Body of pancreas (tissue), 4 donors: ENCODE measurements around the gene COLEC11. TPM values are rescaled to one million over a fixed set of nuclear protein-coding genes. Genes with fewer than 3 reads are reported as not detected.

Experiments used
- ATAC-seq: fragments of 150-250 bp; one replicate; pipeline ENCODE4 v1.9.1; 2016
- DNase-seq, 4 donors: peaks; one replicate each; pipeline ENCODE4 v3.0.0-alpha.2; 2019
- H3K27ac ChIP-seq, 4 donors: fragments of 200-600 bp; sonication (generic); 1 replicate in 3 of 4; 2 replicates in 1 of 4; pipeline versions ENCODE4 v1.5.1 to v1.6.1; 2016 to 2019; ENCODE audit warnings: mild to moderate bottlenecking in 1 of 4, mixed read lengths in 1 of 4, moderate library complexity in 1 of 4
- H3K27me3 ChIP-seq, 2 donors: fragments of 200-600 bp; sonication (generic); one replicate each; pipeline ENCODE4 v1.6.0; 2016; ENCODE audit warnings: mild to moderate bottlenecking in 1 of 2
- H3K36me3 ChIP-seq, 2 donors: fragments of 200-600 bp; sonication (generic); replicated peaks in 1 of 2; 2 replicates each; pipeline ENCODE4 v1.5.1; 2016; ENCODE audit warnings: low read depth in 2 of 2; ENCODE audit not compliant: insufficient read depth in 1 of 2
- H3K4me1 ChIP-seq: fragments of 200-600 bp; sonication (generic); one replicate; pipeline ENCODE4 v1.6.0; 2016
- H3K4me3 ChIP-seq, 2 donors: fragments of 200-600 bp; sonication (generic); 1 replicate in 1 of 2; 2 replicates in 1 of 2; pipeline ENCODE4 v1.5.1; 2016 to 2019
- H3K9me3 ChIP-seq, 3 donors: fragments of 200-600 bp; sonication (generic); 1 replicate in 2 of 3; 2 replicates in 1 of 3; pipeline ENCODE4 v1.5.1; 2016
- POLR2A ChIP-seq, 3 donors: fragments of 450-650 bp; IDR thresholded peaks; one replicate each; pipeline ENCODE4 v1.6.1; 2016; ENCODE audit warnings: antibody characterized with exemption in 3 of 3, mild to moderate bottlenecking in 2 of 3
- WGBS, 2 donors: methylation state at CpG; one replicate each; pipeline ENCODE4 v1.1.5; 2017; 5-methylcytosine and 5-hydroxymethylcytosine counted together
- intact Hi-C: fragments of 100-400 bp; cut with DNase I; formaldehyde crosslinking; loops from one replicate; pipeline ENCODE4 v1.15.1; 2023
- total RNA-seq, 2 donors: library from RNA; depleted of rRNA; stranded (reverse); fragments of >200 nt; gene quantifications; one replicate each; pipeline ENCODE4 v1.1.0, GENCODE V29; 2016
- TF ChIP-seq, protein P1 (sequence below), 7 experiments: fragments of 450-650 bp in 4 of 7; fragments of 200-600 bp in 3 of 7; sonication (generic) in 3 of 7; IDR thresholded peaks; one replicate each; pipeline ENCODE4 v1.5.1; 2016 to 2019; ENCODE audit warnings: antibody characterized with exemption in 7 of 7

Gene COLEC11
- total RNA-seq, 2 donors from 2014 or later, result 11.5 to 15.3 TPM

DNA sequence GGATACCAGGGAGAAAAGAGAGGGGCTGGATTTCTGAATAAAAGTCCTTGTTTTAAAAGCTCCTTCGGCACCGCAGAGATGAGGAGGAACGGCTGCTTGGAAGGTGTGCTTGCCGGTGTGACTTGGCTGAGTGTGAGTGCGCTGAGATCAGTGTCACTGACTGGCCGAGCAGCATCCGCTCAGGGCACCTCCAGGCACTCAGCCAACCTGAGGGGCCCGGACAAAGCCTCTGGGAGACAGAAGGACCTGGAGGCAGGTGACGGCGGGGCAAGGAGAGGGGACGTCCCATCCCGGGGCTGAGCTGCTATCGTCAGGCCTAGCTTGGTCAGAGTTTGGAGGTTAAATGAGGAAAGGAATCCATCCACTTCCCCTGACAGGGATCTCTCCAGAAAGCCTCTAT is 46.3 kb downstream of the COLEC11 start:
- intact Hi-C loops, result no loop called here
- ATAC-seq (no peak), DNase-seq (peak in 1 of 4 donors; percentile 7)
- Histone ChIP-seq H3K4me3 (no peak overlapping the region), H3K4me1 (no peaks in the 10 kb centered on the region), H3K27me3 (no peaks in the 10 kb centered on the region), H3K27ac (no peak overlapping the region), H3K36me3 (no peaks in the 10 kb centered on the region), H3K9me3 (no peaks in the 10 kb centered on the region)
- TF ChIP-seq, protein P1, sequence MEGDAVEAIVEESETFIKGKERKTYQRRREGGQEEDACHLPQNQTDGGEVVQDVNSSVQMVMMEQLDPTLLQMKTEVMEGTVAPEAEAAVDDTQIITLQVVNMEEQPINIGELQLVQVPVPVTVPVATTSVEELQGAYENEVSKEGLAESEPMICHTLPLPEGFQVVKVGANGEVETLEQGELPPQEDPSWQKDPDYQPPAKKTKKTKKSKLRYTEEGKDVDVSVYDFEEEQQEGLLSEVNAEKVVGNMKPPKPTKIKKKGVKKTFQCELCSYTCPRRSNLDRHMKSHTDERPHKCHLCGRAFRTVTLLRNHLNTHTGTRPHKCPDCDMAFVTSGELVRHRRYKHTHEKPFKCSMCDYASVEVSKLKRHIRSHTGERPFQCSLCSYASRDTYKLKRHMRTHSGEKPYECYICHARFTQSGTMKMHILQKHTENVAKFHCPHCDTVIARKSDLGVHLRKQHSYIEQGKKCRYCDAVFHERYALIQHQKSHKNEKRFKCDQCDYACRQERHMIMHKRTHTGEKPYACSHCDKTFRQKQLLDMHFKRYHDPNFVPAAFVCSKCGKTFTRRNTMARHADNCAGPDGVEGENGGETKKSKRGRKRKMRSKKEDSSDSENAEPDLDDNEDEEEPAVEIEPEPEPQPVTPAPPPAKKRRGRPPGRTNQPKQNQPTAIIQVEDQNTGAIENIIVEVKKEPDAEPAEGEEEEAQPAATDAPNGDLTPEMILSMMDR (IDR thresholded peaks at IDR 0.05), result no peak
- no peak for TF ChIP-seq POLR2A (IDR thresholded peaks at IDR 0.05)
- WGBS, 2 donors, result 39 to 69% methylated on average over 4 to 13 of the region's 13 CpGs

- no peak for DNase-seq
- Histone ChIP-seq H3K36me3 (no peaks in the 10 kb centered on the region), H3K27ac (no peak overlapping the region), H3K4me3 (no peak overlapping the region), H3K4me1 (no peaks in the 10 kb centered on the region), H3K9me3 (no peaks in the 10 kb centered on the region), H3K27me3 (no peaks in the 10 kb centered on the region)
- intact Hi-C loops, result no loop called here
- TF ChIP-seq, protein P1 (IDR thresholded peaks at IDR 0.05), result no peak
- no peak for TF ChIP-seq POLR2A (IDR thresholded peaks at IDR 0.05)
- ATAC-seq, result no peak
- WGBS, 2 donors, result 69 to 77% methylated on average over 26 of the region's 26 CpGs
These were observed 47.0 kb downstream of the COLEC11 start for GRCh38 chr2:3641841-3642421.

DNA sequence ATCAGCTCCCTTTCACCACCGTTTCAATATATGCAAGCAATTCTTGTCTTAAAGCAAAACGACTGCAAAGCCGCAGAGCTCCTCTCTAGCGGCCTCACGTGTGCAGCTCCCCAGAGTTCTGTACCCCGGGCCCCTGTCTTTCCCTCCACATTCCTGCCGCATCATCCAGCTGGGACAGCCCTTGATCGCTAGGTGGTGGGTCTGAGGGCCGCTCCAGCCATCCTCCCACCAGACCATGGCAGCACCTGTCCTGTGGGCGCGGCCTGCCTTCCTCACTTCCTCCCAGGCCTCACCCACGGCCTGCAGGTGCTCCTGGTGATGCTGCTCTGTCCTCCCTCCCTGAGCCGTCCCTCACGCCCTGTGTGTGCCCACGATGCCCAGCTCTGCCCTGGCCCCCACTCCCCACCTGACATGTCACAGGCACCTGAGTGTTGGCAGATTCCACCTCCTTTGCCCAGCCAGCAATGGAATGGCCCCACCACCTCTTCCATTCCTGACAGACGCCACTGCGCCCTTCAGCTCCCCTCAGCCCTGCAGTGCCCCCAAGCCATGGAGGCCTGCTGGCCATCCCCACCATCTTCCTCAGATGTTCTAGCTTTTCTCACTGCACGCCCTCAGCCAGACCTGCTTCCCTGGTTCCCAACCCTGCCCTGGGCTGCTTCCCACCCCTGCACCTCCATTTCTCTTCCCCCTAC is 47.8 kb downstream of the COLEC11 start:
- DNase-seq, result no peak
- ATAC-seq, result no peak
- intact Hi-C loops, result no loop called here
- Histone ChIP-seq H3K27me3 (no peaks in the 10 kb centered on the region), H3K4me3 (no peak overlapping the region), H3K27ac (no peak overlapping the region), H3K36me3 (no peaks in the 10 kb centered on the region), H3K9me3 (no peaks in the 10 kb centered on the region), H3K4me1 (no peaks in the 10 kb centered on the region)
- WGBS, 2 donors, result 71 to 77% methylated on average over 18 of the region's 18 CpGs
- TF ChIP-seq POLR2A (IDR thresholded peaks at IDR 0.05), result no peak
- TF ChIP-seq, protein P1 (IDR thresholded peaks at IDR 0.05), result no peak

- intact Hi-C loops, result no loop called here
- Histone ChIP-seq H3K27ac (no peak overlapping the region), H3K4me1 (no peaks in the 10 kb centered on the region), H3K4me3 (no peak overlapping the region), H3K27me3 (no peaks in the 10 kb centered on the region), H3K9me3 (no peaks in the 10 kb centered on the region), H3K36me3 (no peaks in the 10 kb centered on the region)
- 82 to 85% methylated on average over 33 to 46 of the region's 48 CpGs for WGBS, 2 donors
- DNase-seq (no peak), ATAC-seq (no peak)
- TF ChIP-seq, protein P1 (IDR thresholded peaks at IDR 0.05), result no peak
These were observed 48.7 kb downstream of the COLEC11 start for GRCh38 chr2:3643371-3644245.
